ENCODE results near the gene SLC38A4.
"Not testable (repeated sequence)": the region's sequence is repeated elsewhere in the genome, so short reads cannot be mapped to it uniquely, and the experiment has no call there.

Gene SLC38A4, protein sequence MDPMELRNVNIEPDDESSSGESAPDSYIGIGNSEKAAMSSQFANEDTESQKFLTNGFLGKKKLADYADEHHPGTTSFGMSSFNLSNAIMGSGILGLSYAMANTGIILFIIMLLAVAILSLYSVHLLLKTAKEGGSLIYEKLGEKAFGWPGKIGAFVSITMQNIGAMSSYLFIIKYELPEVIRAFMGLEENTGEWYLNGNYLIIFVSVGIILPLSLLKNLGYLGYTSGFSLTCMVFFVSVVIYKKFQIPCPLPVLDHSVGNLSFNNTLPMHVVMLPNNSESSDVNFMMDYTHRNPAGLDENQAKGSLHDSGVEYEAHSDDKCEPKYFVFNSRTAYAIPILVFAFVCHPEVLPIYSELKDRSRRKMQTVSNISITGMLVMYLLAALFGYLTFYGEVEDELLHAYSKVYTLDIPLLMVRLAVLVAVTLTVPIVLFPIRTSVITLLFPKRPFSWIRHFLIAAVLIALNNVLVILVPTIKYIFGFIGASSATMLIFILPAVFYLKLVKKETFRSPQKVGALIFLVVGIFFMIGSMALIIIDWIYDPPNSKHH

DNA sequence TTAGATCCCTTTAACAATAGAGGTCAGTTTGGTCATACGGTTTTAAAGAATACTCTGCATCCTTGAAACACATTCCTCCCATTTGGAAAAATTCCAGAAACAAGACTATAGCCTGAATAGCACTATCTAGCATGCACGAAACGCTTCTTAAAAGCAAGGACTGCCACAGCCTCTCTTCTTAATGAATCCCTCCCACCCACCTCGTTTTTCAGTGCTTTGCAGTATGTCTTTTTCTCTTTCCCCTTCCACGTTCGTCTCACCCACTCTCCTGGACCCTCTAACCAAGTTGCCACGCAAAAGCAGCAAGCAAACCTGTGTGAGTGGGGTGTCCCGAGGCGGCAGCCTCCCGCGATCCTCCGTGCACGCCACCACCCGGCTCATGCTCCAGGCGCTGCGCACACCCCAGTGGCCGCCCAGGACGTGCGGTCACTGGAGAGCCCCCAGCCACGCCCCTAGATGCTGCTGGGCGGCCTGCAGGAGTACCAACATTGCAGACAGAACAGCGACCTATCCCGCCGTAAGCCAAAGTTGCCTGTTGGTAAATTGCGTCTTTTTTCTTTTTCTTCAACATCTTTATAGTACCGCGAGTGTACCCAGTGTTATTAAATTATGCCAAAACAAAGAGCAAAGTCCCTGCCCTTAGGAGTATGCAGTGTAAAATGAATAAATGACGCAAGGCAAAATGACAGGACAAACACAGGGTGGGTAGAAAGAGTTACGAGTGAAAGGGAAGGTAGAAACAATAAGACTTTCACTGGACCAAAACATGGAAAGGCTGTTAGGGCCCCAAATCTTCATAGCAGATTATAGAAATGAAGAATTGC lies at the start of gene SLC38A4:
TSS of gene SLC38A4 (minus strand) at position 407 of the 824 bp plus-strand sequence. CDS start 32,926 bp downstream, outside the sequence.
- DNase-seq (ENCODE audit: low read depth), result no peak

DNA sequence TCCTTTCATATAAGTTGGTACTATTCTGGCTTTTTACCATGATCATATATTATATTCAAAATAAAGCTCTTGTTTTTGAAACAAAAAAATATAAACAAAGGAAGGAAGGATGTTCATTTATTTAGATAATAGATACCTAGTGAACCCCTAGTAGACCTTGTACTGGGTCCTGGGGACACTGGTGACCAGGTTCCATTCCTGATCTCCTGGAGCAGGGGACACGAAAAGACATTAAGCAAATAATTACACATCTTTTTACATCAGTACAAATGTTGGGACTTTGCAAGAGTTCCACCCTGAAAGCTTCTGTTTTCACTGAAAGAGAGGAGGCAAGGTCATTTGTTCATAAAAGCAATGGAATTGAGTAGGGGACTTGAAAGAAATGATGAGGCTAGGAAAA lies 49.3 kb upstream of the SLC38A4 start:
- no peak for DNase-seq (ENCODE audit: low read depth)

DNA sequence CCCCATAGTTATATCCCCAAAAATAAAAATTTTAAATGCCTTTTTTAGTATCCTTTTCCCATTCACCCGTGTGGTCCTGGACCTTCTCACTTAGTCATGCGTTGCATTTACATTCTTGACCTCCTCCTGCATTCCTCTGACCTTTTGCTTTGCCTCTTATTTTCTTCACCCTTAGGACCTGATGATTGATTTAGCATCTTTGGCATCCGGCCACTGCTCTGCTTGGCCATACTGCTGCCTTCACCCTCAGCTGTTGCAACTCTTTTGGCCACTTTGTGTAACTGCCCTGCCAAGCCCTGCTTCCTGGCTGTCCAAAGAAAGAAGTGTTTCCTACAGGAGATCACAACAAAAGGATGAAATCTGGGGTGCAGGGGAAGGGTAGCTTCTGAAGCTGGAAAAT lies 48.8 kb upstream of the SLC38A4 start:
- DNase-seq (ENCODE audit: low read depth), result no peak

DNA sequence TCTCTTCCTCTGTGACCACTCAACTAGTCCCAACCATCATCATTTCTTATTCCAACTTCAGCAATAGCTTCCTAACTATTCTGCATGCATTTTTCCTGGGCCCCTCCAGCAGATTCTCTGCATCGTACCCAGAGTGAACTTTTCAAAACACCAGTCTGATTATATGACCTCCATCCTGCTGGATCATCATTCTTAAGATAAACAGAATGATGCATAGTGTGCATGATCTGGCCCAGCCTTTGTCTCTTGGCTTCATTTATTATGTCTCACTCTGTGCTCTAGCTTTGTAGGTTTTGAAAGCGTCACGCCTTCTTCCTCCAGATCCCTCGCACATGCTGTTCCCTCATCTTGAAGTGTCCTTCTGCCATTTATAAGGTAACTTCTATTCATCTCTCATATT lies 46.3 kb upstream of the SLC38A4 start:
- no peak for DNase-seq (ENCODE audit: low read depth)

DNA sequence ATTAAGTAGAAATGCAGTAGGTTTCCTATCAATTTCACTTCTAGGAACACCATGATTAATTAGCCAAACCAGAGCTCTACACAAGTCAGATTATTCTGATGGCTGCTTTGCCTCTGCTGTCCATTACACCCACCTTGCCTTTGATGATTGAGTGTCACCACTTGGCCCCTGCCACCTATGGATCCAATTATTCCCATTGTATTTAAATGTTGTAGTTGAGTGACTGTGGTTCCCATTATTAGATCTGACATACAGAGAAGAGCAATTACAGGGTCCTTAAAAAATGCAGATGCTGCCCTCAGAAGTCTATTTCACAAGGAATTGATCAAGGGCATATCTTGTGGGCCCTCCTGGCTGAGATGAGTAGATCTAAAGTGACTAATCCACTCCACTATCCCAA lies 39.5 kb upstream of the SLC38A4 start:
- no peak for DNase-seq (ENCODE audit: low read depth)

DNA sequence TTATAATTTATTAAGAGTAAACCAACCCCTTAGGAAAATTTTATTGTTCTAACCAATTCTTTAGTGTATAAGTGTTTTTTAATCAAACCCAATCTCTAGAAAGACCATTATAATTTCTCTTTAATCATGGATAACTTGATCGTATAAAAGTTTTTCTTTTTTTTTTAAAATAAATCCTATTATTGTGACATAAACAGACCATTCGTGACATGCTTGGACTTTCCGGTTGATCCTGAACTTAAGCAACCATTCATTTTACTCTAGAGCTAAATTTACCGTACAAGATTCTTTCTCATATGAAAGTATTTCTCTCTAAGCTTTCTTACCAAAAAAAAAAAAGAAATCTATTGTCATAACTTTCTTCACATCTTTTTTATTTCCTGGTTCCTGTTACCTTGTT lies 32.6 kb upstream of the SLC38A4 start:
- no peak for DNase-seq (ENCODE audit: low read depth)

DNA sequence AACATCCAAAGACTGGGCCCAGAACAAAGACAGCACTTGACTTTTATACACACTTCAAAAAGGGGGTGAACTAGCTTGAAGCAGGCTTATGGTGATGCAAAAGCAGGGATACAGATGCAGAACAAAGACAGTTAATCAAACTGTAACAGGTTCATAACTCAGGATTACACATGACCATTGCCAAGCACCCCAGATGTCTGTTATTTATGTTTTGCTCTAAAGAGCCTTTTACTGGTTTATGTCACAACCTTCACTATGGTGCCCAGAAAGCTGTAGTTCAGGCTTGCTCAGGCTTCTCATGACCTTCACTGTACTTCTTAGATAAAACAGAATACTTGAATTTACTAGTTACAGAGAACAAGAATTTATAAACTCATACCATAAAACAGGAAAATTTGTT lies 31.7 kb upstream of the SLC38A4 start:
- DNase-seq (ENCODE audit: low read depth), result no peak

DNA sequence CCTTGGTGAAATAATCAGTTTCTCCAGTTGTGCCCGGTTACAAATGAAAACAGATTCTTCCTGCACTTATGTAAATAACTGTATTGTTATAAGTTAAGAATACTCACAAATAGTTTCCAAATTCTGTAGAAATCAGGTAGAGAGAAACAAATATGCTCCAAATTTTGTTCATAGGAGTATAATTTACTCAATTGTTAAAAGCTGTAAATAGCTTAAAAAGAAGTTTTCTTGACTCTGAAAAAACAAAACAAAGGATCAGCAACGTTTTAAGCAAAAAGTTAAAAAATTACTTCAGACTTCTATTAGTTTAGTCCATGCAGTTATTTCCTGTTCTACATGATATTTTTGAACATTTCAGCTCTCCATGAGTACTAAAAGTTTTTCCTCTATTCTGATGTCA lies 30.0 kb upstream of the SLC38A4 start:
- no peak for DNase-seq (ENCODE audit: low read depth)

DNA sequence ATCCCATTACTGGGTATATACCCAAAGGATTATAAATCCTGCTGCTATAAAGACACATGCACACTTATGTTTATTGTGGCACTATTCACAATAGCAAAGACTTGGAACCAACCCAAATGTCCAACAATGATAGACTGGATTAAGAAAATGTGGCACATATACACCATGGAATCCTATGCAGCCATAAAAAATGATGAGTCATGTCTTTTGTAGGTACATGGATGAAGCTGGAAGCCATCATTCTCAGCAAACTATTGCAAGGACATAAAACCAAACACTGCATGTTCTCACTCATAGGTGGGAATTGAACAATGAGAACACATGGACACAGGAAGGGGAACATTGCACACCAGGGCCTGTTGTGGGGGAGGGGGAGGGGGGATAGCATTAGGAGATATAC lies 28.4 kb upstream of the SLC38A4 start:
- not testable (repeated sequence) for DNase-seq (ENCODE audit: low read depth)

DNA sequence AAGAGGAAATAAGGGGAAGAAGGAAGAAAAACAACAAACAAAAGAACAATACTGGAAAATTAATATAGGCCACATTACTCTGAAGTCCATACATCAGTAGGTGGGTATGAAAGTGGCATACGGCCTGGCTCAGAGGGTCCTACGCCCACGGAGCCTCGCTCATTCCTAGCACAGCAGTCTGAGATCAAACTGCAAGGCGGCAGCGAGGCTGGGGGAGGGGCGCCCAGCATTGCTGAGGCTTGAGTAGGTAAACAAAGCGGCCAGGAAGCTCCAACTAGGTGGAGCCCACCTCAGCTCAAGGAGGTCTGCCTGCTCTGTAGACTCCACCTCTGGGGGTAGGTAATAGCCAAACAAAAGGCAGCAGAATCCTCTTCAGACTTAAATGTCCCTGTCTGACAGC lies 23.0 kb upstream of the SLC38A4 start:
- not testable (repeated sequence) for DNase-seq (ENCODE audit: low read depth)

DNA sequence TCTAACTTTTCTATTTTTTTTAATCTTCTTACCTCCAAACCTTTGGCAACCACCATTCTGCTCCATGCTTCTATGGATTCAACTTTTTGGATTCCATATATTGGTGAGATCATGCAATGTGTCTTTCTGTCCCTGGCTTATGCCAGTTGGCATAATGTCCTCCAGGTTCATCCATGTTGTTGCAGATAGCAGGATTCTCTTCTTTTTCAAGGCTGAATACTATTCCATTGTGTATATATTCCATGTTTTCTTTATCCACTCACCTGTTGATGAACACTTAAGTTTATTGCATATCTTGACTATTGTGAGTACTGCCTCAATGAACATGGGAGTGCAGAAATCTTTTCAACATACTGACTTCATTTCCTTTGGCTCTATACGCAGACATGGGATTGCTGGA lies 21.2 kb upstream of the SLC38A4 start:
- DNase-seq (ENCODE audit: low read depth), result no peak

DNA sequence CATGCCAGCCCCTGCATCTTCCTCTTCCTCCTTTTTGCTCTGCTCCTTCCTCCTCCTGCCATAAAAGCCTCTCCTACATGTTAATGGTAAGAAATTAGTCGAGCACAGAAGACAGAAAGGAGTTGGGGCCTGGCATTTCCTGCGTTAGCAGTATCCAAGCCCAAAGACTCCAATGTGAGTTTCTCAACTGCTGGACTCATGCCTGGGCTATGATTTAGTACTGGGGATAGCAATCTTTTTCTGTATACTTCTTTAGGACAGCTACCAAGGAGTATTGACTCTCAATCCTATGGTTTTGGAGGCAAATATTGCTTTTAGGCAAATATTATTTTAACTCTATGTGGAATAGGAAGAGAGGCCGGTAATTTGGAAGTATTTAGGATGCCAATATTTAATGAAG lies 18.0 kb upstream of the SLC38A4 start:
- DNase-seq (ENCODE audit: low read depth), result no peak

DNA sequence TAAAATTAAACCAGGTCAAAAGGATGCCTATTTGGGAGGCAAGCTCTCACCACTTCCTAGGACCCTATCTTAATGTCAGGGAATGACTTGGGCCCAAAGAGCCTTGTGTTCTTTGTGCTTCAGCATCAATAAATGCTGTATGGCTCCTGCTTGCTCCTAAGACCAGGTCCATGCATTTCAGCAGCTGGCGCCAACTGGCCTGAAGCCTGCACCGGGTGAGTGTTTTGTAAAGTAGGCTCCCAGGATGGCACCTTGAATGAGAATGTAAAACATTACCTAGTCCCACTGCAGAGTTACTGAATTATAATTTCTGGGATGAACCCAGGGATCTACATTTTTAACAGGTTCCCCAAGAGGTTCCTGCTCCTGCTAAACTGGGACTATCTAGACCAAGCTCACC lies 16.1 kb upstream of the SLC38A4 start:
- no peak for DNase-seq (ENCODE audit: low read depth)

DNA sequence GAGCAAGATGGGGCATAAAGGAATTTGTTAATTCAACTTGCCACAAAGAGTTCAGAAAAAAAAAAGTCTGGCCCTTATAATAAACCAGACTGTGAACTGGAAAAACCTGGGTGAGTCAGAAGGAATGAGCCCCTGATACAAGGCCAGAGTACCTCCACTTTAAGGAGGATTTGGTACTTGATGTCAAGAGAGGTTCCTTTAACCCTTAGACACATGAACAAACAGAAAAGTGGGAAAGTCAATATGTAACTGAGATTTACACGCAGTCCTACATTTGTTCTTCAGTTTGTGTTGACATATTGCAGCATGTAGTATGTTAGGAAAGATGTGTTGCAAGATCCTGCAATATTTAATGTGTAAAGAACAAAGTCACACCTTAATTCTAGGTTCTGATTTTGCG lies 14.2 kb upstream of the SLC38A4 start:
- DNase-seq (ENCODE audit: low read depth), result no peak

DNA sequence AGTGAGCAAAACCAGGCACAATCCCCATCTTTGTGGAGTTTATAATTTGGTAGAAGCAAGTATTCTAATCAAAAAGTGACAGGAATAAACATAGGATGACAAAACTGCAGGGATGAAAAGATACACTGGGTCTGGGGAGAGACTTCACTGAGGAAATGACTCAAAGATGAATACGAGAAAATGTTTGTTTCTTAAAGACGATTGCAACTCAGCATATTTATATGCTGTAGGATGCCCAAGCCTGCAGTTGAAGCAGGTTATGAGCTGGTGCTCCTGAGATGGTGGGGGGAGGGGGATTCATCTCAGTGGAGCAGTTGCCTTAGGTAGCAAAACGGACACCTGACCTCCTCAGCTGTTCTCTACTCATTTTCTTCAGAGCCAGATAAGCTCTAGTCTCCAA lies 13.4 kb upstream of the SLC38A4 start:
- DNase-seq (ENCODE audit: low read depth), result no peak

DNA sequence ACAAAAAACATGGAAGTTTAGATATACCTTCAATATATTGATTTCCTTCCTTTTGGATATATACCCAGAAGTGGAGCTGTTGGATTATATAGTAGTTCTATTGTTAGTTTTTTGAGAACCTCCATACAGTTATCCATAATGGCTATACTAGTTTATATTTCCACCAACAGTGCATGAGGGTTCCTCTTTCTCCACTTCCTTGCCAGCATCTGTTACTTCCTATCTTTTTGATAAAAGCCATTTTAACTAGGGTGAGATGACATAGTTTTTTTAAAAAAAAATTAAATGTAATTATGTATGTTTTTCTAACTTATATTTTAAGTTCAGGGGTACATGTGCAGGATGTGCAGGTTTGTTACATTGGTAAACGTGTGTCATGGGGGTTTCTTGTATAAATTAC lies 10.0 kb upstream of the SLC38A4 start:
- DNase-seq (ENCODE audit: low read depth), result no peak

DNA sequence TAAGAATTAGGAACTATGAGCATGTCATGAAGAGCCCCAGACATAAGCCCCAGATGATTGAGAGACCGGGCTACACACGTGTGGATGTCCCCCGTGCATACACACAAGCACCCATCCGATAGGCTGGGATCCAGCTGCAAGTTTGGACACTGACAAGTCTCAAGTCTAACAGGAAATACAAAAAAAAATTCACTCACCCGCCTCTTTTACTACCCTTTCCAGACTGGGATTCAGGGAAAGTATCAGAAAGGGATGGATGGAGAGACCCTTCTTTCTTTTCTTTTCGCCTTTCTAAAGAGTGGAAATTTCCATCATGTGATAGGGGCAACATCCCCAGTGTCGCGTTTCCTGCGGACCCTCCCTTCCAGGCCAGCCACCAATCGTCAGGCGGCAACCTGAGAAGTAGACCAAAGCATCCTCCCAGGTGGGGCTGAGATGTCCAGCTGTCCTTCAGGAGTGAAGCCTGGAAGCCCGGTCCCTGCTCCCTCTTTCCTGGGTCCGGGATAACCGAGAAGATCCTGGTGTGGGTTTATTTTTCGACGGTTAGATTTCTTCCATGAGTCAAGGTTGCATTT lies 6.4 kb upstream of the SLC38A4 start:
- no peak for DNase-seq (ENCODE audit: low read depth)

DNA sequence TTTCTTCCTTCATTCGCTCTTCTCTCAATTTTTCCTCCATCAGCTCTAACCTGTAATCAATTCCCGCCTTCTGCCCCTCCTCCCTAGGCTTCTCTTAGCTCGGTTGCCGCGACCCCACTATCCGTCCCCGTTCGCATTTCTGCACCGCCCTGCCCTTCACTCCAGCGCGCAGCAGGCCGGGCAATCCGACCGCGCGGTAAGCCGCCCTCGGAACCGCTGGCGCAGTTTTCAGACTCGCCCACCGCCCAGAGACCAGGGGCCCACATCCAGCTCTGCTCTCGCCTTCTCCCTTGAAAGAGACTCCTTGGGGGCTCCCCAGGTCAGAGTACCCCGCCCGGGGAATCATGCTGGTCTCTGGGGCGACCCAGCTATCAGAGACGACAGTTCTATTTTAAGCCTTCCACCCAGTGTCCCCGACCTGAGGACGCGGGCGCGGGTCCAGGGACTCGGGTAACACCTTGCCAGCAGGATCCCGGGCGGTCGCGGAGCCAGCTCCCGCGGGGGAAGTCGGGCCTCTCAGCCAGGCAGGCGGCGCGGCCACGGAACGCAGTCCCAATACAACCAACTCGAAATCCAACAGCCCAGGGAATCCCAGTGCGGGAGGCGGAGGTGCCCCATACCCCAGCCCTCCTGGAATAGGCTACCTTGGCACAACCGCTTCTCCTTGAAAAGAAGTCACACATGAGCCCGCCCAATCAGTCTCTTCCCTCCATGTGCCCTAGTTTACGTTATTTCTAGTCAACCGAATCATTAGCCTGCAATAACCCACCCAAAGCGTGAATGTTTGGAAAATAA lies 5.7 kb upstream of the SLC38A4 start:
- no peak for DNase-seq (ENCODE audit: low read depth)

DNA sequence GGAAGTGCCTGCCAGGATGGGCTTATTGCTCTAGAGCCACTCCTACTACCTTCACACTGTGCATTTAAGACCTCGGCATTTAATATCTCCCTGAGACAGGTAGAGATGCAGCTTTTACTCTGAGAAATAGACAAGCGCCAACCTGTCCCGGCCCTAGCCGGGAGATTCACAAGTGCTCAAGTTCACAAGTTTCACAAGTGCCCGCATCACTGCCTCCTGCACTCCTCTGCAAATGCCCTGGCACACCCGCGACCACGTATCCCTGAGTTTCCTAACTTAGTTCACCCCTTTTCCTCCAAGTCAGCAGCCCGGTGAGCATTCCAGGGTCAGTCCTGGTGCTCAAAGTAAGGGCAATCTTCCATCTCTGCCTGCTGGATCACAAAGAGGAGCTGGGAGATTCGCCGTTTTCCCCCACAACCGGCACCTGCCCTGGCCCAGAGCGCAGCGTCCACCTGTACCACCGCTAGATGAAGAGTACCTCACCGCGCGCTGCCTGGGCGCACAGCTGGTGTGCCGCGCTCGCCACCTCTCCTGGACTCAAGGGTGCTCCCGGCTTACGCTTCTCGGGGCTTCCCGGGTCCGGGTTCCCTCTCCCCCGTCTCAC lies 5.0 kb upstream of the SLC38A4 start:
- no peak for DNase-seq (ENCODE audit: low read depth)

DNA sequence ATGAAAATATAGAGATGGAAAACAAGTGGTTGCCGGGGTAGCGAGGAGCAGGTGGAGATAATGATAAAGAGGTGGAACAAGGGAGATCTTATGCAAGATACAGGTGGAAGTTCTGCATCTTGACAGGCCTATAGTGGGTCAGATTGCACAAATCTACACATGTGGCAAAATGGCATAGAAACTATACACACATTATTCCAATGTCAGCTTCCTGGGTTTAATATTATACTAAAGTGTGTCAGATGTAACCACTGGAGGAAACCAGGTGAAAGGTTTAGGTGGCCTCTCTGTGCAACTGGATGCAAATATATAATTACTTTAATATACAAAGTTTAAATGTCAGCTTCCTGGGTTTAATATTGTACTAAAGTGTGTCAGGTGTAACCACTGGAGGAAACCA lies 1.1 kb downstream of the SLC38A4 start:
- DNase-seq (ENCODE audit: low read depth), result no peak

DNA sequence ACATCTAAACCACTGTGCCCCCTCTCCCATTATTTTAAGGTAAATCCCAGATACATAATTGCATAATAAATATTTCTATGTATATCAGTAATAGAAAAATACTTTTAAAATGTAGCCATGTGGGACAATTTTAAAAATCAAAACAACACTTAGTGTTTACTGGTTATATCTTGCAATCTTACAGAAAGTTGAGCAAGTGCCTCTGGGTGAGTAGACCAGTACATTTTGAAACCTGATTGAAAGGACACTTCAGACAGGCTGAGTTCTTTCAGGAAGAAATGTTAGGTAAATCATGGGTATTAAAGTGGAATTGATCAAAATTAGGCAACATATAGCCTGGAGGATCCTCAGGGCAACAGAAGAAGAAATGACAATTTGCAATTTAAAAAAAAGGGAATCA lies 7.2 kb downstream of the SLC38A4 start:
- DNase-seq (ENCODE audit: low read depth), result no peak

DNA sequence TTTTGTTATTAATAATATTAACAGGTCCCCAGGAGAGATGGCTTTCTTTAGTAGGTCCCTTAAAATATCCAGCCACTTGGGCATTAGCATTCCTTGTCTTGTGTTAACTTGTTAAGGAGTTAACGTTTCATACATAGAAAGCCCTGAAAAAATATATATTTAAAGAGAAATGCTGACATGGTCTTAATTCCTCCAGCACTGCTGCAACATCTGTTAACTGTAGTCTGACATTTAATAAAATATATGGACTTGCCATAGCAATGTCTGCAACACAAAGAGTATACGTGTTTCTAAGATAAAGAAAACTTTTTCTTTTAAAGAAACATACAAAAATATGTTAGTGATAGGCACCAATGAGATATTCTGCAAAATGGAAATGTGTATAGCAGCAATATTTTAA lies 10.0 kb downstream of the SLC38A4 start:
- no peak for DNase-seq (ENCODE audit: low read depth)
